ENCODE measurements around the gene INTS12.

Gene INTS12

DNA sequence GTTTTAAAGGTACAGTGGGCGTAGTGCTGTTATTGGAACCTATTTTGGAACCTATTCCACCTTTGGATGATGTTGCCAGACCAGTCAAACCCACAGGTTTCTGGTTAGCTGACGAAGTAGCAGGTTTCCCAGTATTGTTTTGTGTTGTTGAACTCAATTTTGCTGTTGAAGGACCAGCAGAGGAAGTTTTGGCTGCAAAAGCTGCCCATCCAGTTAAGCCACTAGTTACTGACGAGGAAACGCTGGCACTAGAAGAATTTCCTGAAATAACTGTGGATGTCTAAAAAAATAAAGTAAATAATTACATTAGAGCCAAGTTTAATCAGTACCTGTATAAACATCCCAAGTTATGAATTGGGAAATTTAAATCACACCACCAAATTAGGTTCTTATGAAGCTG, 25.5 kb downstream of the INTS12 start:
- DNase-seq (ENCODE audit: low read depth, low spot score) = peak; percentile 17

DNA sequence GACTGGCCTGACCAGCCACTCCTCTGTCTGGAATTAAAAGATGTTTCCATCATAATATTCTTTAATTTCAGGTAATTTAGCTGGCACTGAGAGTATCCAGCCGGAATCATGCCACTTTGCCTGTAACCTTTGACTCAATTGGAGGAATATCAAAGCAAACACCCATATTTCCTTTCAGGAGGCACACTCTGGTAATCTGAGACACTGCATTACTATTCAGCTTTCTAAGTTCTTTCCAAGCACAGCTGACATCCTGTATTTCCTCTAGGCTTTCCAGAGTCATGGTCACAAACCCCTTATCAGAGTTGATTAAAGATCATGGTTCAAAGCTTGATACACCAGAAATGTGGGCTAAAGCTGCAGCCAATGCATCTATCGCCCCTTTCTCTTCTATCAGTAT, 29.3 kb downstream of the INTS12 start:
- no peak for DNase-seq (ENCODE audit: low read depth, low spot score)

DNA sequence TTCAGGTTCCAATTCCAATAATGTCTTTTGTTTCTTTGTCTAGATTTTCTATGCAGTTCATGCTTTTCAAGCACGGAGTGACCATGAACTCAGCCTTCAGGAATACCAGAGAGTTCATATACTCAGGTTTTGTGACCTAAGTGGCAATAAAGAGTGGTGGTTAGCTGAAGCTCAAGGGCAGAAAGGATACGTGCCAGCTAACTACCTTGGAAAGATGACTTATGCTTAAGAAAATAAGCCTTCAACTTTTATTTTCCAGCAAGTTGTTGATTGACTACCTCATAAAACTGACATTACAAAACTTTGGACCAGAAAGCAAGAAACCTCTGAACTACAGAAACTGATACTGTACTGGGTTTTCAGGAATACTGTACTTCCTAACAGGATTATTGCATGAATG, 30.8 kb downstream of the INTS12 start:
- no peak for DNase-seq (ENCODE audit: low read depth, low spot score)

DNA sequence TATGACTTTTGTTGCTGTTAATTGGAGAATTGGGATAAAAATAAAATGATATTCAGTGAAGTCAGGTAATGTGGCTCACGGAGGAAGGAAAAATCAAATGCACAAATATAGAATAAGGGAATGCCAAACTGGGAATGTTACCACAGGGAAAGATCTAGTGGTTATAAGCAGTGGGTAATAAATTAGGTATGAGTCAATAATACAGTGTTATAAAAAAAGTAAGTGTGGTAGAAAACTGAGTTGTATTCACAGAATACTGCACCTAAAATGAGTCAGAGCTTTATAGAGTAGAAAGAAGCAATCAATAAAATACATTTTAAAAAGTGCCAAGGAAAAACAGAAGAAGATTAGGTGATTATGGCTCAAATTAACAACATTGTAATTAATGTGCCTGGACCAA, 34.5 kb downstream of the INTS12 start:
- DNase-seq (ENCODE audit: low read depth, low spot score) = no peak

DNA sequence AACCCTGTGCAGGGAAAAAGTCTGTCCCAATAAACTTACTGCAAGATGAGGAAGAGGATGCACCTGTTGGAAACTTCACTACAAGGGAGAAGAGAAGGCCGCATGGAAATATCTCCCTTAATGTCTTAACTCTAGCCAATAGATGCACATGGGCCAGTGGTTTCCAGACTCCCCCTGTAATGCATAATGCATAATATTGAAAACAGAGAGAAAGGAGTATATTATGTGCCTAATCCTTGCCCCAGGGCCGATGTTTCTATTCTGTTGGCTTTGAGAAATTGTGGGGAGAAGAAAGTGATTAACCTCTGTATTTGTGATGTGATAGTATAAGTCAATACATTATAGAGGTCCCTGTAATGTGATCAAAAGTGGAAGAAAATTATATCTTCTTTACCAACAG, 37.2 kb downstream of the INTS12 start:
- no peak for DNase-seq (ENCODE audit: low read depth, low spot score)

DNA sequence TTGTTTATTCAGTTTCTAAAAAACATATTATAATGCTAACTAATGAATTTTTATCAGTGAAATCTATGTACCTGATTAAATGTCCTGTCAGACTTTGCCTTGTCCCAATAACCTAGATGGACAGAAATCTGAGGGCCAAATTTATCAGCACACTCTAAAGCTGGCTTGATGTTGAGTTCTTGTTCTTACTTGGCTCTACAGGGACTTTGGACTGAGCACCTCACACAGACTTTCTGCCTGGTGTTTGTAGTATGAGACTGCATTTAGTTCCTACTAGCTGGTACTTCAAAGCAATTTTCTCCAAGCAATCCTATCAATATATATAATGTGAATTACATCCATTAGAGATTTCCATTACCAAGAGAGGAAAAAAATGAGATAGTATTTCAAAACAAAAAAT, 37.8 kb downstream of the INTS12 start:
- no peak for DNase-seq (ENCODE audit: low read depth, low spot score)

DNA sequence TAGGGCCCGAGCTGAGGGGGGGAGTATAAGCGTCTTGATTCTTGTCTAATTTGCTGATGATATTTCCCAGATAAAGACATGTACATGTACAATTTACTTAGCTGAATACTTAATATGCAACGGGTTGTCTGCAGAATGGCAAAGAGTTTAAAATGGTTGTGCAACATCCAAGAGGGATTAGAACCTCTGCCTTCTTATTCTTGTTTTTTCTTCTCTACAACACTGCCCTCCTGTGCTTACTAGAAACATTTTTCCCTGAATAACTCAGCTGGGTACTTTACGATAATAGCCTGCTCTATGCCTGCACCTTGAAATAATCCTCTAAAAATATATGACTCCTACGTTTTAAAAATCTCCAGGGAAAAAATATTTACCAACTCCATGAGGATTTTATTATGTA, 41.8 kb downstream of the INTS12 start:
- DNase-seq (ENCODE audit: low read depth, low spot score) = no peak

DNA sequence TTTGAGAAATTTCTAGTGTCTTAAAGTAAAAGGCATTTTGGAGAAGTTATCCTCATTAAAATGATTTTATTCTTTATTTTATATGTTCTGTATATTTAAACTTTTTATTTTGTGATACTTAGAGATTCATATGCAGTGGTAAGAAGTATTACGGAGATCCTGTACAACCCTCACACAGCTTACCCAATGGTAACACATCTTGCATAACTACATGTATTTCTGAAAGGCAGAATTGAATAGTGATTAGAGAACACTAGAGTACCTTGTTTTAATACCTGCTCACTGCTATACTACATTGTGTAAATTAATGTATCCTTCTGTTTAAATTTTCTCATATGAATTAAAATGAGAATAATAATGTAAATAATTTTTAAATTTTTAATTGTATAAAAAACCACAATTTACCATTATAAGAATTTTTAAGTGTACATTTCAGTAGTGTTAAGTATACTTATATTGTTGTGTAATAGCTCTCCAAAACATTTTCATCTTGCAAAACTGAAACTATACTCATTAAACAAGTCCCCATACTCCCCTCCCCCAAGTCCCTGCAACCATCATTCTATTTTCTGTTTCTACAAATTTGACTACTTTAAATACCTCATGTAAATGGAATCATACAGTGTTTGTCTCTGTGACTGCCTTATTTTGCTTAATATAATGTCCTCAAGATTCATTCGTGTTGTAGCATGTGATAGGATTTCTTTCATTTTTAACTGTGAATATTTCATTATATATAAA, 45.4 kb downstream of the INTS12 start:
- no peak for DNase-seq (ENCODE audit: low read depth, low spot score)

DNA sequence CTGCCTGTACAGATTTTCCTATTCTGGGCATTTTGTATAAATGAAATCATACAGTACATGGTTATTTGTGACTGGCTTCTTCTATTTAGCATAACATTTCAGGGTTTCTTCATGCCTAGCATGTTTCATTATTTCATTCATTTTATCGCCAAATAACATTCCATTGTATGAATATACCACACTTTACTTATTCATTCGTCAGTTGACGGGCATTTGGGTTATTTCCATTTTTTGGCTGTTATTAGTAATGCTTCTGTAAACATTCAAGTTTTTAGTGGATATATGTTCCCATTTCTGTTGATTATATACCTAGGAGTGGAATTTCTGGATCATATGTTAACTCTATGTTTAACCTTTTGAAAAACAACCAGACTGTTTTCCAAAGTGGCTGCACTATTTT, 47.5 kb downstream of the INTS12 start:
- no peak for DNase-seq (ENCODE audit: low read depth, low spot score)

DNA sequence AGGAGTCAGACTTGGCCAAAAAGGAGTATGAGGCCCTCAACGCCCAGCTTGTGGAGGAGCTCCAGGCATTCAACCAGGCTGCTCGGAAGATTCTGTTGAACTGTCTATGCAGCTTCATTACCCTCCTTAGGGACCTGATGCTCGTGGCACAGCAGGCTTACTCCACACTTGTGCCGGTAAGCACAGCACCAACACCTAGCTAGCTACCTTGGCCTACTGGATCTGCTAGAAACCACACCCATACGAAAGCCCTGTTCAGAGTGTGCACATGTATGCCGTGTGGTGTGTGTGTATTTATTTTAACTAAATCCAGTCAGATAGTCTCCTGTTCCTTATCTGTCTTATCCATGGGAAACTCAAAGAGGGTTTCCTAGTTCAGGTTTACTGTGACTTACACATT, 49.3 kb downstream of the INTS12 start:
- DNase-seq (ENCODE audit: low read depth, low spot score) = no peak

DNA sequence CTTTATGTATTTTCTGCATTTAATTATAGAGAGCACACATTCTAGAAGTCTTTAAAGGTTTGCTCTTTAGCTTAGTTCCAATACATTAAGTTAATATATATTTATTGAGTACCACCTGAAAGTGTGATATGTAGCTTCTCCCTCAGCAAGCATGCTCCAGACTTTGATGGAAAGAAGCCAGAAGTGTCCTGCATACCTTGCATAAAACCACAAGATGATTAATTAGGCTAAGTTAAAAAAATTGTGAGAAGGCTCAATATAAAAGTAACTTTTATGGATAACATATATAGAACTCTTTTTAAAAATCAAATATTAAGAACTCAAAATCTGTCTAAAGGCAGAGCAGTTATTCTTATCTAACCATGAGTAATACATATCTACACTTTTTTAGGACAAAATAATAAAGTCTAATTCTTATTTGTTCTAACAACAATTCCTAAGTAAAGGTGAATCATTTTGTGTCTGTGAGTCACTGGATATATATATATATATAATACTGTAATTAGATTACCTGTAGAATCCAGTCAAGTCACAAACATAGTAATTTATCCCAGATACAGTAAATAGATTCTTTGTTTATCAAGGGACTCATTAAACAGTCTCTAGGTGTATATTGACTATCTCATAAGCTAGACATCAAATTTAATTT, 51.2 kb downstream of the INTS12 start:
- no peak for DNase-seq (ENCODE audit: low read depth, low spot score)

DNA sequence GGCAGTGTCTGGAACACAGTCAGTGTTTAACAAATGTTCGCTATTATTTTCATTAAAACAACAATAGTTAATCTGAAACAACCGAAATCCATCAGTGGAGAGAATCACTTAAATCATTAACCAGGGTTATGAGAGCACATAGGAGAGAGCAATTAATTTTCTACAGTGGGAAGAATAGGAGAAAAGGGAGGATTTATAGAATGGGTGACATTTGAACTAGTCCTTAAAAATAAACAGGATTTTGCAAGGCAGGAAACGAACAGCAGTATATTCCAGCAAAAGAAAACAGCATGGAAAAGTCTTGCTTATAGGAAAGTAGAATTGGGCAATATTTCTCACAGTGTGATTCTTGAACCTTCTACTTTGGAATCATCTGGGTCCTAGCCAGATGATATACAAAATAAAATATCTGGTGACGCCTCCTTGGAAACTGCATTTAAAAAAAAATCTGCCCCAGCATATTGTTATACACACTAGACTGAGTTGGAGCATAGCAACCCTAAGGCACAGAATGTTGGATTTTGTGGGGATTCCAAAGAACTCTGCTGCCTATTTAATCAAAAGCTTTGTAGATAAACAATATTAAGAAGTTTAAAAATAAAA, 56.1 kb downstream of the INTS12 start:
- no peak for DNase-seq (ENCODE audit: low read depth, low spot score)

DNA sequence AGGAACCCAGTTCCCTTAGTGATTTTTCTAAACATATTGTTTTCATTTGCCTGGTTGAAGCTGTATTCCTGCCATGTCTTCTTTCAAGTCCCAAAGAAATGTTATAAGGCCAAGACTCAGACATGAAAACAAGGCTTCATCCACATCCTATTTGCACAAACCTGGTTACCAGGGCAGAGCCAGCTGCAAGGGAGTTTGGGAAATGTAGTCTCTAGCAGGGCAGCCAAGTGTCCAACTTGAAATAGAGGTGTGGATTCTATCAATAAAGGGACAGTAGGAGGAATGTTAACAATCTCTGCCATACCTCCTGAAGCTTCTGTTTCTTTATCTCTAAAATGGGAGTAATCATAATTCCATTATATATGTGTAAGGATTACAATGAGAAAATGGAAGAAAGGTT, 56.6 kb downstream of the INTS12 start:
- DNase-seq (ENCODE audit: low read depth, low spot score) = no peak

DNA sequence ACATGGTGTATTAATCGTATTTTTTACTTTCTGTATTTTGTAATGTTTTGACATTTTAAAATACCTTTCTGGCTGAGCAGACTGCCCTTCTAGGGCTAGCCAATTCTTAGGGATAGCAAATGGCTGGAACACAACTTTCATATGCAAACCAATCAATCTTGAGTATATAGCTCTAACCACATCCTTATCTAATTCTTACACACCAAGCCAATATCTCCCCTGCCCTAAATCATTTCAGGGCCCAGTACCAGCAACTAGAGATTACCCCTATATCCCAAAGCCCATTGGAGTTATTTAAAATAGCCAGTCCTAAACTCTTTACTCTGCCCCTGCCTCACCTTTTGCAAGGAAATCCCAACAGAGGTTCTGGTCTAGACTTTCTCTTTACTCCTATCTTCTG, 58.3 kb downstream of the INTS12 start:
- DNase-seq (ENCODE audit: low read depth, low spot score) = no peak

DNA sequence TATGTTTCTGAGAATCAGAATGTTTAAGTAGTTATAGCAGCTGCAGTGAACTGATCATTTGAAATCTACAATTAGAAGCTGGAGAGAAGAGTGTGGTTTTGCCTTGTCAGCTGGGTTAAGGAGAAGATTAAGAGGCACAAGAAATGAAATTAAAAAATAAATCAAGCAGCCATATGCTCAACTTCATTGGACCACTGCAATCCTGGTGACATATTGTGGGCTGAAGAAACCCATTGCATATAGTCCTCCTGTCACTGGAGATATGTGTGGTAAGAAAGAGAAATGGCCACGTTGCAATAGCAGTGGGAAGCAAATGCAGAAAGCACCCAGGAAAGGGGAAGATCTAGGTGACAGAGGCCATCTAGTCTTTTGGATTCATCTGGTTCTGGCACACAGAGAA, 63.0 kb downstream of the INTS12 start:
- no peak for DNase-seq (ENCODE audit: low read depth, low spot score)

DNA sequence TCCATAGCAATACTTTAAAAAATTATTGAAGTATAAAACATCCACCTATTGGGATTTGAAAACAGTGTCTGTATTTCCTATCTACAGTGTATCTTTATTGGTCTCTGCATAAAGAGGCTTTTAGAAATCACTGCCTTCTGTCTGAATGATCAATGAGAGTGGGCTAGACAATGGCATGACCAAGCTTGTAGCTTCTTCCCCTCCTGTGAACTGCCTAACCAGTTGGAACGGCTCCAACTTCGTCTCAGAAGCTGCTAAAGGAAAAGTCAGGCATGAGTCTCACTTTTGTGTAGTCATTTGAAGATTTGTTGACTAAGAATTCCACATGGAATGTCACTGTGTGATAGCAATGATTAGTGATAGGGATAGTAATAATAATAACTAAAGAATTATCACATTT, 64.2 kb downstream of the INTS12 start:
- no peak for DNase-seq (ENCODE audit: low read depth, low spot score)

DNA sequence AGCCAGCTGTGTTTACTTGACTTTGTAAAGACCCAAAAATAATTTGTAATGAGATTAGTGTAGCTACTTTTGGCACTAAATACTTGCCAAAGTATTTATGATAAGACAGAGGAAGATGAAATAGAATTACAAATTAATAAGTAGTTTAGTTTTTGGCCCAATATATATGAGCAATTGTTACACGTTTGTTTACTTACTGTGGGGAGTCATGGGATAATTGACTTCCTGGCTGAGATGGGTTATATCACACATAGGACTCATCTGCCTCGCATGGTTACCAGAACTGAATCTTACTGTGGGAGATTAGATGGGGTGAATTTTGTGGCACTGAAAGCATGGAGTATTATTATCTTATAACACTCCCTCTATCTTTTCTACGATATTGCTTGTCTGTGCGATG, 66.6 kb downstream of the INTS12 start:
- DNase-seq (ENCODE audit: low read depth, low spot score) = no peak

DNA sequence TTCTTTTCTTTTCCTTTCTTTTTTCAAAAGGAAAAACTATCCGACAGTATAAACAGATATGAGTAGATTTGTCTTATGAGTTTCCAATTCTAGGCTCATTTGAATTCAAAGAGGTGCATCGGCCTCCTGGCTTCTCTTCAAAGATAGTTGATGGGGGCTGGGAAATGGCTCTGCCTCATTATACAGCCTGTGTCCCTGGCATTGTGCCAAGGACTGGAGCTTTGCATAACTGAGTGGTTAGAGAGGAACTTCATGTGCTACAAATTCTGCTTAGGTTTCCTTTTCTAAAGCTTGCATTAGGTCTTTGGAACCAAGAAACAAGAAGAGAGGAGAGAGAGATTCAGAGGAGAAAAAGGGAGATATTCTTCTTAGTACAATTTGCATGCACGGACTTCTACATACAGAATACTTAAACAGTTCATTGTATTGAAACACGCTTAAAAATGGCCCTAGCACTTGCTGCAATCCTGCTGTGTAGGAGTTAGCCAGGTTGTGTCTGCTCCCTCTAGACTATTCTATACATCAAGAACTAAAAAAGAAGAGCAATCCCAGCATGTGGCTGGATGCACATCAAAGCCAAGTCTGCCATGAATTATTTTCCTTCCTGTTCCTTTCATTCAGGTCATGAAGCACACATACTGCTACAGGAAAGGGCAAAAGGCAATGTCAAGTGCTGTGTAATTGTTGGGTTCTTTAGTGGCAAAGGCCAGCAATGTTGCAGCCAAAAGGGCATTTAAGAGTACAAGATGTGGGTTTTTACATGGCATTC, 70.9 kb downstream of the INTS12 start:
- no peak for DNase-seq (ENCODE audit: low read depth, low spot score)

DNA sequence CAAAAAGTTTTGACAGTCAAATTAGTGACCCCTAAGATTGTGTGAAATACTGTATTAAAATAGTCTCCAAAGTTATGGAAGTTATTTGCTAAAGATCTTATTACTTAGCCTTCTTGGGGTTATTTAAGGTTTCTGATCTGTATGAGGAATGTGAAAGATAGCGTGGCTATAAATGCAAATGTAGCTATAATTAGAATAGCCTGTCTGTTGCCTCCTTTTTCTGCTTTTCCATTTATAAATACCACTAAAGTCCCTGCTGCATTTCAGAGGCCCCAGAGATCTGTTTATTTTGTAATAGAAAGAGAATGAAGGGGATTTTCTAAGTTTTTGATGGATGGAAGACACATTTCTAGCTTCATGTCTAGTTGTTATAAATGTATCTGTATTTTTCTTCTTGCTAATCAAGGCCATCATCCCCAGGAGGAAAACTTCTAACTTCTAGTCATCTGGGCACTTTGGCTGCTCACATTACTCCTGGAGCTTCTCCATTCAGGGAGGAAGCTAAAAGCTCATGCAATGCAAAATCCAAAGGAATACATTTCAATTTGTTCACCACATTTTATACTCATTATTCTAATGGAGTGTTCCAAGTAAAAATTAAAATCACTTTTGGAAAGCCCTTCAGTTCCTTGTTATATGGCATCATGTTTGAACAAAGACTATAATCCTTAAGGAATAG, 73.9 kb downstream of the INTS12 start:
- DNase-seq (ENCODE audit: low read depth, low spot score) = no peak

DNA sequence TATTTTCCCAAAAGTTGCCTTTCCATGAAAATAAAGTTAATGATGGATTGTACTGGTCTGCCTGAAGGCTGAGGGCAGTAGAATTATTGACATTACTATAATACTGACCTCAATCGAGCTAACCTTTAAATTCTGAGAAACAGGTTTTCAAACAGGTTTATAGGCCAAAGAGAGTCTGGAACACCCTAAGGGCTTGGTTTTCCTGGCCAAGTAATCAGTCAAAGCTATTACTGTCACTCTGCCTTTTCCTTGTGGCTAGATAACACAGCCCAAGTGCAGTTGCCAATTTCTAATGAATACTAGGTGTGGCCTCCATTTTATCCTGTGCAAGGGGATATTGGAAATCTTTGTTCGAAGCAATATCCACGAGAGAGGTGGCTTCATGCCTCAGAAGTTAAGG, 75.2 kb downstream of the INTS12 start:
- DNase-seq (ENCODE audit: low read depth, low spot score) = peak; percentile 71
